ENCODE measurements around the gene GFAP.

Gene GFAP

GRCh38 chr17:44914148-44914547 is 1.2 kb downstream of the GFAP start:
- no peak for DNase-seq

GRCh38 chr17:44913676-44914075 is 1.6 kb downstream of the GFAP start:
- DNase-seq: no peak

GRCh38 chr17:44912763-44913544 is 2.3 kb downstream of the GFAP start:
- DNase-seq: no peak

GRCh38 chr17:44911133-44912001 is 3.9 kb downstream of the GFAP start:
- DNase-seq: peak; percentile 60 to 74 (median 66)

GRCh38 chr17:44910231-44911106 is 4.8 kb downstream of the GFAP start:
- no peak for DNase-seq

DNA sequence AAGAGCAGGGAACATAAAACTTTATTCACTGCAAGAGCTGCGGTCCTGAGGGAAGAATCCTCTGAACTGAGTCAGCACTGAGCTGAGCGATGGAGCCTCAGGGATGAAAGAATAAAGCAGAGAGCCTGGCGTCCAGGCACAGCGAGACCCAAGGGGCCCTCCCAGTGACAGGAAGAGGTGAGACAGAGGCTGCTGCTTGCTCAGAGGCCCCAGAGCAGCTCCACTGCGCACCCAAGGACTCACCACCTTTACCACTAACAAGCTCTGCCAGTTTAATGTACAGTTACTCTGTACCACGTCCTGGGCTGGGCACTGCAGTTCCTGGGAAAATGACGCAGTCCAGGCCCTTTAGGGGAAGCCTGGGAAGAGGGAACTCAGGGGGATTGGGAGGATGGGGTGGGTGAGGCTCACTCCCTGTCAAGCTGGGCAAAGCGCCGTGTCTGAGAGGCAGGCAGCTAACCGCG is 5.6 kb downstream of the GFAP start:
- DNase-seq: no peak

DNA sequence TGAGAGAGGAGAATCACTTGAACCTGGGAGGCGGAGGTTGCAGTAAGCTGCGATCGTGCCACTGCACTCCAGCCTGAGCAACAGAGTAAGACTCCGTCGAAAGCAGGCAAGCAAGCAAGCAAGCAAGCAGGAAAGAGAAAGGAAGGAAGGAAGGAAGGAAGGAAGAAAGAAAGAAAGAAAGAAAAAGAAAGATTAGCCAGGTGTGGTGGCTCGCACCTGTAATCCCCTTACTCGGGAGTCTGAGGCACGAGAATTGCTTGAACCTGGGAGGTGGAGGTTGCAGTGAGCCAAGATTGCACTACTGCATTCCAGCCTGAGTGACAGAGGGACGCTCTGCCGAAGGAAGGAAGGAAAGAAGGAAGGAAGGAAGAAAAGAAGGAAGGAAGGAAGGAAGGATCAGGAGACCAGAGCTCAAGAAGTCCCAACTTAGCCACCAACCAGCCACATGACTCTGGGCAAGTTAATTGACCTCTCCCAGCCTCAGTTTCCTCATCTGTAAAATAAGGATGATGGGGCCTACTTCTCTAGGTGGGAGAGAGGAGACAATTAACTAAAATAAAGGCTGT is 6.5 kb downstream of the GFAP start:
- no peak for DNase-seq

DNA sequence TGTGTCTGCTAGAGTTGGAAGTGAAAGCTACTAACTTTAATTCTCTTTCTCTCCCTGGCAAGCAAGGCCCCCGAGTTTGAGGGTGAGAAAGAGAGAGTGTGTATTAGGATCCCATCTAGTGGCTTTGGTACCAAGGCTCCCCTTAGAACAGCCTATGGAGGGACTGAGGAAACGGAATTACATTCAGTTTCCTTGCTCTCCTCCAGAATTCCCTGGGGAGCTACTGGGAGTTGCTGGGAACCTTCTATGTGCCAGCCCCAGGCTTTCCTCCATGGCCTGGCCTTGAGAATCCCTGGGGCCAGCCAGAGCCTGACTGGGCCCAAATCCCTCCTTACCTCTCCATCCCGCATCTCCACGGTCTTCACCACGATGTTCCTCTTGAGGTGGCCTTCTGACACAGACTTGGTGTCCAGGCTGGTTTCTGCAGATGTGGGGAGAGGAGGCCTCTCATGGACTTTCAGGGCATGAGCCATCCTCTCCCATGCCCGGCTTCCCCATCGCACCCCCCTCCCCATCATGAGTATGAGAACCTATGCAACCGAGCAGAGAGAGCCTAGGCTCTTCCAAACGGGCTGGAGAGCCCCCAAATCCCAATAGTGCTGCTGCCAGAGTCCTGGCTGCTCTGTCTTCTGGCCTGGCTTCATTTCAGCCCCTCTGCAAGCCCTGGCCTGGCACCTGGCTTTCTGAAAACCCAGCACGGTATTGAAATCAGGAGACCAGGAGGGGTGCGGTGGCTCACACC is 7.4 kb downstream of the GFAP start:
- no peak for DNase-seq

DNA sequence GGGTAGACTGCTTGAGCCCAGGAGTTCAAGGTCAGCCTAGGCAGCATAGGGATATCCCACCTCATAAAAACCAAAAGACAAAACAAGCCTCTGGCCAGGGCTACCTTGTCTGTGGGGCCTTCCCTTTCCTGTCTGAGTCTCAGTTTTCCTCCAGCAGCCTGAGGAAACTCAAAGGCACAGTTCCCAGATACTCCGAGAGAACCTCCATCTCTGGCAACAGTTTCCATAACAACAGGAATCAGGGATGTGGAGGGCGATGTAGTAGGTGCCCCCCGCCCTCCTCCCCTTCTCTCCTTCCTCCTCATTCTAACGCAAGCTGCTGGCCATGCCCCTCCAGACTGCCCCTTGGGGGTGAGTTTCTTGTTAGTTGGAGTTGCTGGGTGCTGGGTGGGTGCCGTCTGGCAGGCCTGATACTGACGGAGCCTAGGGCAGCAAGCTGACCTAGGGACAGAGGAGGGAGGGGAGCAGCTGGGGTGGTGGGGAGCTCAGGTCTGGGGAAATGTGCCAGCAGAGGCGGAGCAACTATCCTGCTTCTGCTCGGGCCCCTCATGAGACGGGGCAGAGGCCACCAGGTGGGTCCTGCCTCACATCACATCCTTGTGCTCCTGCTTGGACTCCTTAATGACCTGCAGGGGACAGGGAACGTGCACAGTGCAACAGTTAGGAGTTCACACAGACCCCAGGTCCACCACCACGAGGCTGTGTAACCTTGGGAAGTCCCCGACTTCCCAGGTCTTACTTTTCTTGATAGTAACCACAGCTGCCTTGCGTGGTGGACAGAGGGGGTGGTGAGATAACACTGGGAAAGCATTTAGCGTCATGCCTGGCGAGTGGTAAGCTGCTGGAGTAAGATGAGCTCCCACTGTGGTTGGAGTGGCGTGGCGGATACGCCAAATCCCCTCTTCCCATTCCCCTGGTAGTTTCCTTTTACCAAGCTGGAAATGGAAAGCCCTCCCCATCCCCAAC is 8.3 kb downstream of the GFAP start:
- no peak for DNase-seq

GRCh38 chr17:44906010-44906646 is 9.2 kb downstream of the GFAP start:
- peak; percentile 77 to 91 (median 86) for DNase-seq

GRCh38 chr17:44905006-44906000 is 10.0 kb downstream of the GFAP start:
- no peak for DNase-seq

DNA sequence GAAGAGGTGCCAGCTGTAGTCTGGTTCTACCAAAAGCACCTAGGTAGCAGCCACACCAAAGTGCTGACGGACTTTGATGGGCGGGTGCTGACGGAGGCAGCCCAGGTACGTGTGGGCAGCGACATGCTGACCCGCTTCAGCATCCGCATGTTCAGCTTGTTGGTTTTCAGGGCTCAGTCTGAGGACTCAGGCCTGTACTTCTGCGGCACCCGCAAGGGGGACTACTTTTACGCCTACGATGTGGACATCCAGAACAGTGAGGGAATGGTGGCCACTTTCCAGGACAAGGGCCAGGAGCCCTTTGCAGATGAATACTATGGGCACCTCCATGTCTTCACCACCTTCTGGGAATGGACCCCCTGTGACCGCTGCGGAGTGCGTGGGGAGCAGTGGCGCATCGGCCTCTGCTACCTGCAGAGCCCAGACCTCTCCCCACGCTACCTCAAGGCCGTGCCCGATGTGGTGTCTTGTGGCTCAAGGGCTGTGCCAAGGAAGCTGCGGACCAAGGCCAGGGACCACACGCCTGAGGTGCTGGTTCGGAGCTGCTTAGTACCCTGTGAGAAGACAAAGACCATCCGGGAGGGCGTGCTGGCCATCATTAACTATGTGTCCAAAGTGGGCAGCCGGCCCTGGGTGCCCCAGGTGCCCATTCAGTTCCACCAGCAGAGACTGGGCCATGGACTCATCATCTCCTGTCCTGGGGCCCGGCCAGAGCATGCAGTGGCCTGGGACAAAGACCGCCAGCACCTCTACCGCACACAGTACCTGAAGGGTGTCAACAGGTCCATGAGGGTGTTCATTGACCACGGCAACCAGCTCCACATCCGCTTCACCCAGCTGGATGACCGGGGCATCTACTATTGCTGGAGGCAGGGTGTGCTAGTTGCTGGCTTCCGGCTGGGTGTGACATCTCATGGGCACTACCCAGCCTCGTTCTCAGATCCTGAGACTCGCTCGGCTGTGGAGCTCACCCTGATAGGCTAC is 11.0 kb downstream of the GFAP start:
- DNase-seq: no peak

DNA sequence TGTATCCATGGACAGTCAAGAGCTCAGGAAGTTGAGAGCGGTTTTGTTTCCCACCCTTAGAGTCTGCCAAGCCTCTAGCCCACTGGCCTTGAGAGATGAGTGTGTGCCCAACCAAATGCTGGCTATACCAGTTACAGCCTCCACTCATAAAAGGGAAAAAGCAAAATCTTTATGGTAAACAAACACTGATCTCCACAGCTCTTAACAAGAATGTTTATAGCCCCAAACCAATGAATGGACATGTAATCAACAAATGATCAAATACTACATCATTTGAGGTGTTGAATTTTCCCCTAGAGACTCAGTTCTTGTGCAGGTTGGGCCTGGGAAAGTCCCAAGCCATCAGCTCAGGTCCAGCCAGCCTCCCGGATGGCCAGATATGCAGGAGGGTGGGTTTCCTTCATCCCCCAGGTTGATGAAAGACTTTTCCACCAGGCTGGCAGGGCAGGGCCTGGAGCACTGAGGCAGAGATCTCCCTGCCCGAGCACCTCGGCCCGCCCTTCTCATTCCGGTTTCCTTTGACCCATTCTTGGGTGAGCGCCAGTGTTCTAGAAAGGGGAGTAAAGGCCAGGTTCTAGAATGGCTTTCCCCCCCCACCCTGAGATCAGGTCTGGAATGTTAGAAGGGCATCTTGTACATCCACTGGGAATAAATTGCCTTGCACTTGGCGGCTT is 12.2 kb downstream of the GFAP start:
- no peak for DNase-seq

GRCh38 chr17:44902135-44902760 is 13.1 kb downstream of the GFAP start:
- DNase-seq: no peak

DNA sequence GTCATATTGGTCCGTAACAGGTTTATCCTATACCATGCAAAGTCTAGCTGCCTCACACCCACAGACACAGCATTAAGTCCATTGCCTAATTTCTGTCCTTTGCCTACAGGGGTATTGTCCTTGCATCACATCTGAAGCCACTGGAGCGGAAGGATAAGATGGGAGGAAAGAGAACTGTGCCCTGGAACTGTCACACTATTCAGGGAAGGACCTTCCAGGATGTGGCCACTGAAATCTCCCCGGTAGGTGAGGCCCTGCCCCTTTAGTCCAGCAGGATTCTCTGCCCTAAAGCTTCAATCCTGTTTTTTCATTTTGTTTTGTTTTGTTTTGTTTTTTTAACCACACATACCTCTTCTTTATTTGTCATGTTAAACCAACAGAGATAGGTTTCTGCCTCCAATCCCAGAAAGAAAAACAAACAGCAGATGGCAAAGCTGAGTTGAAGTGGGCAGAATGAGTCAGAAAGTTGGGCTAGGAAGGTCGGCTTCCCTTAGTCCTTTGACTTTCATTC is 13.8 kb downstream of the GFAP start:
- DNase-seq: peak; percentile 31 to 73 (median 62)

GRCh38 chr17:44900894-44901293 is 14.4 kb downstream of the GFAP start:
- DNase-seq: peak in 3 of 4 experiments; percentile 30 to 53 (median 46)
